Thyroid gland (tissue), 4 donors: ENCODE results near the gene NCAPD3.

Experiments used
- POLR2A ChIP-seq, 2 donors: fragments of 450-650 bp; IDR thresholded peaks; one replicate each; pipeline ENCODE4 v1.6.1; 2017; ENCODE audit warnings: antibody characterized with exemption in 2 of 2, mild to moderate bottlenecking in 2 of 2, moderate library complexity in 1 of 2
- TF ChIP-seq, protein P1 (sequence below), 6 experiments: fragments of 200-600 bp in 3 of 6; fragments of 450-650 bp in 3 of 6; sonication (generic) in 3 of 6; IDR thresholded peaks; one replicate each; pipeline ENCODE4 v1.5.1; 2016 to 2019; ENCODE audit warnings: antibody characterized with exemption in 6 of 6, mild to moderate bottlenecking in 2 of 6, inconsistent platforms in 1 of 6, moderate library complexity in 1 of 6

DNA sequence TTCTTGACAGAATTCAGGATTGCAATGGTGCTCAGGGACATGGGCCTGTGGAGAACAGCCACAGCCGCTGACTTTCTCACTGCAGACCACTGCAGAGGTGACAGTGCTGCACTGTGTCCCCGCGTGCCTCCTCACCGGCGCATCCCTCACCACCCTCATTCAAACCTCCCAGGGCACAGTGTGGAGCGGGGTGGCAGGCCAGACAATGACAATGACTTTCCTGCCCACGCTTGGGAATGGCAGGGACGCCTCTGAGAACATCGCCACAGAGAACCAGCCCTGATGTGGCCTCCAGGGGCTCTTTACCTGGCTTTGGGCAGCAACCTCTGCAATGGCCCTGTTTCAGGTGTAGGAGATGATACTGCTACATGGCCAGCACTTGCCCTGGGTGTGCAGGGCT, 65.7 kb downstream of the NCAPD3 start:
- TF ChIP-seq, protein P1, sequence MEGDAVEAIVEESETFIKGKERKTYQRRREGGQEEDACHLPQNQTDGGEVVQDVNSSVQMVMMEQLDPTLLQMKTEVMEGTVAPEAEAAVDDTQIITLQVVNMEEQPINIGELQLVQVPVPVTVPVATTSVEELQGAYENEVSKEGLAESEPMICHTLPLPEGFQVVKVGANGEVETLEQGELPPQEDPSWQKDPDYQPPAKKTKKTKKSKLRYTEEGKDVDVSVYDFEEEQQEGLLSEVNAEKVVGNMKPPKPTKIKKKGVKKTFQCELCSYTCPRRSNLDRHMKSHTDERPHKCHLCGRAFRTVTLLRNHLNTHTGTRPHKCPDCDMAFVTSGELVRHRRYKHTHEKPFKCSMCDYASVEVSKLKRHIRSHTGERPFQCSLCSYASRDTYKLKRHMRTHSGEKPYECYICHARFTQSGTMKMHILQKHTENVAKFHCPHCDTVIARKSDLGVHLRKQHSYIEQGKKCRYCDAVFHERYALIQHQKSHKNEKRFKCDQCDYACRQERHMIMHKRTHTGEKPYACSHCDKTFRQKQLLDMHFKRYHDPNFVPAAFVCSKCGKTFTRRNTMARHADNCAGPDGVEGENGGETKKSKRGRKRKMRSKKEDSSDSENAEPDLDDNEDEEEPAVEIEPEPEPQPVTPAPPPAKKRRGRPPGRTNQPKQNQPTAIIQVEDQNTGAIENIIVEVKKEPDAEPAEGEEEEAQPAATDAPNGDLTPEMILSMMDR (IDR thresholded peaks at IDR 0.05) = no peak
- TF ChIP-seq POLR2A (IDR thresholded peaks at IDR 0.05) = no peak
